Nucleus accumbens (tissue), 56 donors: ENCODE data around the gene FHDC1.

Experiments used
- DNase-seq, 56 donors: peaks; one replicate each; lab custom pipeline; 2025; lab: John Stamatoyannopoulos, UW

Gene FHDC1

GRCh38 chr4:152956650-152957436, 20.7 kb downstream of the FHDC1 start:
- DNase-seq: no peak

DNA sequence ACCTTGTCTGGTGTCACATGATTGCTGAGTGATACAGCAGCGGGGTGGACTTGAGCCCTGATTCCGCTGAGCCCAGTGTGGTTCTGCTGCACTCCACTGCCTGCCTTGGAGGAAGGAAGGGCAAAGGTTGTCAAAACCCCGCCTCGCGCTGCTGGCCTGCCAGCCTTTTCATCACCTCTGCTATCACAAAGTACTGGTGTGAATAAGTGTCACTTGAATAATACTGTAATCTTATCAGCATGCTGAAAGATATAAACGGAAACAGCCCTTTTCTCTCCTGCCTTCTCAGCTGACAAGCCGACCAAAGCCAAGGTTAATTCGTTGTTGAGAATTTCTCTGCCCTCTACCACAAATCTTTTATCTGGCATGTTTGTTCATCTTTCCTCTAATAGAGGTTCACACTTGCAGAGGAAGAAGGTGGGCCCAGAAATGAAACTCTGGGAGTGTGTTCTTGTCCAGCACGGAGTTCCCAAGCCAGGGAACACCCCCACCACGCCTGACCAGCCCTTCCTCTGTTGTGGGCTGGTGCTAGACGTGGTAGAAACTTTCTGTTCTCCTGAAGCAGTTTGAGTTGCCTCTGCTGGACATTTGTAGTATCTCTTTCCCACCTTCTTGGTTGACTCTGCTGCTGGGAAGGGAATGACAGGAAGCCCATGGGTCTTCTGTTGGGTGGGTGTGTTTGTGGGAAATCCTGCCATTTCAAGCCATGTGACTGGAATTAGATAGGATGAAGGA, 21.5 kb downstream of the FHDC1 start:
- no peak for DNase-seq

- DNase-seq: no peak
Measured at GRCh38 chr4:152959080-152959479, 23.0 kb downstream of the FHDC1 start.

DNA sequence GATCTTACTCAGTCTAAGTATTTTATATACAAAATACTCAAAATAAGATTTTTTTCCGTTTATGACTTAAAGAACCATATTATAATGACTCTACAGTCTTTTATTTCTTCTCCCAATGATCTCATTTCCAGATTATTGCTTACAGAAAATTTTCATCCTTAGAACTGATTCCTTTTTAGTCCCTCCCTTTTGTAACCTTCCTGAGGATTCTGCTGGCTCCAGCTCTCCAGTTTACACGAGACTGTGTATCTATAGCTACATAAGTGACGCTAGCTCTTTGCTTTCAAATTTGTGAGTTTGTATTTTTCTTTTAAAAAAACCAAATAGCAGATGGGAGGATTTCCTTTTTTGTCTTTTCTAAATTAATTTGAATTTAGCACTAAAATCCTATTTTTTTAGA, 24.0 kb downstream of the FHDC1 start:
- DNase-seq: no peak

DNA sequence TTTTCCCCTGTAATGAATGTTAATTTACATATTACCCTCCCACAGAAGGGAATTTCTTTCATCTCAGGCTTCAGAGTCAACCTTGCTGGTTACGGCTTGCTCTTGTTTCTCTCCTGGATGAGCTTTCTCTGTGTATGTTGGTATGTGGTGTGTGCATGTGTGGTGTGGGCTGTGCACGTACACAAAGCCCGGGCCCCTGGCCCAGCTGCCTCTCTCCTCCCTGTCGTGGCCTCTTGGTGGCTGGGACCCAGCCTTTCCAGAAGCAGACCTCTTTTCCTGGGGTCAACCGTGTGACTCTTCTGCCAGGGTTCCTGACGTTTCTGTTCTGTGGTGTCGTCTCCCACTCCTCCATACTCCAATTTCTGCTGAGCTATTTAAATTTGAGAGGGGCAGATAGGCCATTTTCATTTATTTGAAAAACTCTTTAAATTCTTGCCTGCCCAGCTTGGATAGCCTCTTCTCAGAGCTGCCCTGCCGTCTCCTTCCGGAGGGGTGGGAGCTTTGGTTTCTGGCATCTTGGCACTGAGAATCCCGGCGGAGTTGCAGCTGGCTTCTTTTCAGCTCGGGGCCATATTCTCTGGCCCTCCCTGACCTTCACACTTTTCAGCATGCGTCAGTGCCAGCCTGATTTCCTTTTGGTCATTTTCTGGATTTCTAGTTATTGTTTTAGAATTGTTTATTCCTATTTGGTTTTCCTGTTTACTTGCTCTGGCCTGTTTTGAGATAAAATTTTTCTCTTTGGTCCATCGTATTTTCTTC, 25.1 kb downstream of the FHDC1 start:
- DNase-seq: no peak

DNA sequence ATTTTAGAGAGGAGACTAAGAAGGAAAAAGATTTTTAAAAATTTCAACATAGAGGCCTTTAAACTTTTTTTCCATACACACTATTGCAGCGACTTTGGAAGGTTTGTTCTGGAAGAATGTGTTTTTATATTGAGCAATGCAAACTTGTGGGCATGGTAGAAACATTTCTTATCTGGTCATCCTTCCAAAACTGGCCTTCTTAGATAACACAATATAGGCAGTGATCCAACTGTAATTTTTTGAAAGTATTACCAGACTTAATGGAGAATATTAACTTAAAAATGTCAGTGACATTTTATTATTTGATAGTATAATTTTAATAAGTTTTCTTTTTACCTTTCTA, 25.6 kb downstream of the FHDC1 start:
- DNase-seq: no peak

DNA sequence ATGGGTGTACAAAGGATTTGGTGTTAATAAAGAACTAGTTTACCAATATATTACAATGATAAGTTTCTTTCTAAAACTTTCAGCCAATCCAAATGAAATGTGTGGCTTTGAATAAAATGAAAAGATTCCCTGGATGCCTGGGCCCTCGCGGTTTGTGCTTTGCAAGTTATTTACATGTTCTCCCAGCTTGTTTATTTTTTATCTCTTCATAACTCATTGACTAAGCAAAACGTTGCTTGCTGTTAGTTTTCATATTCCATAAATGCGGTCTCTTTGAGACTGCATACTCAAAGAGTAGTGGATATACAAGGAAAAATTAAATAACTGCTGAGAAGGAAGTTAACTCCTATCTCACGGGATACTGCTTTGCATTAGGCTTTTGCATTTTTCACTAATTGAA, 26.0 kb downstream of the FHDC1 start:
- DNase-seq: no peak

DNA sequence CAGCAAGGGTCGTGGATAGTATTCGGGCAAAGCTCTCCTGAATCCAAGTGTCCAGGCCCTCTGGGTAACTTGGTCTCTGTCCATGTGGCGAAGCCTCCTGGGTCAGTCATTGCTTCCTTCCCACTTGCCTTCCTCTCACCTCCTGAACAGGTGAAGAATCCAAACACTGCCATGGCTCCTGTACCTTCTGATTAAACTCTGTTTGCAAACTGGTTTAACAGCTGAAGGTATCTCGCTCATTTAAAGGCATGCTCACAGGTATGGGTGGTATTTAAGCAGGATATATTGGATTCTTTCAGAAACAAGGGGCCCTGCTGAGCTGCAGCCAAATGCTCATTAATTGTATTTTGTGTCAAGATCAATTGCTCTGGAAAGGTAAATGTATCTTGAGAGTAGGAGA, 28.2 kb downstream of the FHDC1 start:
- DNase-seq: no peak

- no peak for DNase-seq
Measured at GRCh38 chr4:152965611-152966010, 29.5 kb downstream of the FHDC1 start.

DNA sequence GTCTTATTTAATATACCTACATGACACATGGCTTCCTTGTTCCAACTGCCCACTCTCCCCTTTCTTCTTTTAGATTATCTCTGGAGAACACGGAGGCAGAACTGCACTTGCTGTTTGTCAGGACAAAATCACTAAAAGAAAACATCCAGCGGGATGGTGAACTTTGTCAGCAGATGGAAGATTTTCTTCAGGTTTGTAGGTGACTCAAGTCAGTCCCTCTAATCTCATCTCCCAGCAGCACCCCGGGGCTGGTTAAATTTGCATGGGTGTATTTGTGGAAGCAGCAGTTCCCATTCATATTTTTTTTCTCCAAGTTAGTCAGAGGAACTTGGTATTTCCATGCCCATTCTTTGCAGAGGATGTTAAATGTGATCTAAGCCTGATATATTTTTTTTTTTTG, 31.8 kb downstream of the FHDC1 start:
- DNase-seq: peak in 6 of 56 donors; percentile 9 to 36 (median 16)

DNA sequence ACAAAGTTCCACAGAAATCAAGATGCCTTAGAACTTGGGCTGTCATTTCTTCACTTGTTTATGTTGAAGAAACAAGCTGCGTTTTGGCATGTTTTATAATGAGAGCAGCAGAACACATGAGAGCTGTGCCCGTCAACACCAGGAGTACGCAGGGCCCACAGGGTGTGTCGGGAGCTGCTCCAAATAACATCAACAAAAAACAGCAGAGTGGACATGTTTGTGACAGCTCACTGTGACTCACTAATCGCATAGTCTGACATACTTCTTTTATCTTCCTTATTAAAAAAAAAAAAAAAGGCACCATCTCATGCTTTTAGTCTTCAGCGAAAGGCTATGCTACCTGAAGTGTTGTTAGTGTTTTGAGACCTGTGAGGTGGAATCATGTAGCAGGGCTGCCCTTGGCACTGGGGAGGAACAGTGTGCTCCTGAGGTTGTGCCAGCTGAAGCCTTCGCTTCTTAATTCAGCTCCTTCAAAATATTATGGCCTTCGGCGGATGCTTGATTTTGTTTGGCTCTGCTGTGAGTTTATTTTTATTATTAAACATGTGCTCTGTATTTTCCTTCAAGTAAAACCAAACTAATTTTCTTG, 32.8 kb downstream of the FHDC1 start:
- no peak for DNase-seq

- no peak for DNase-seq
Measured at GRCh38 chr4:152970102-152970820, 34.1 kb downstream of the FHDC1 start.

DNA sequence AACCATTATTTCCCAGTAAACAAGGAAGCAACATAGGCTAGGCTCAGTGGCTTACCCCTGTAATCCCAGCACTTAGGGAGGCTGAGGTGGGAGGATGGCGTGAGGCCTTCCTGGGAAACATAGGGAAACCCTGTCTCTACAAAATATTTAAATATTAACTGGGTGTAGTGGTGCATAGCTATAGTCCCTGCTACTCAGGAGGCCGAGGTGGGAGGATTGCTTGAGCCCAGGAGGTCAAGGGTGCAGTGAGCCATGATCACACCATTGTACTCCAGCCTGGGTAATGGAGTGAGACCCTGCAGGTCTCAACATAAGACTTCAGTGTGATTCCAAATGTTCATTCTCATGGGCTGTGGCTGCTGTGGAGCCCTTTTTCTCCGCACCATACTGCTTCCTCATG, 34.9 kb downstream of the FHDC1 start:
- no peak for DNase-seq

- no peak for DNase-seq
Measured at GRCh38 chr4:152972821-152973628, 36.9 kb downstream of the FHDC1 start.

- DNase-seq: peak in 5 of 56 donors; percentile 7 to 32 (median 12)
Measured at GRCh38 chr4:152973629-152974467, 37.7 kb downstream of the FHDC1 start.

GRCh38 chr4:152974468-152975379, 38.6 kb downstream of the FHDC1 start:
- no peak for DNase-seq

DNA sequence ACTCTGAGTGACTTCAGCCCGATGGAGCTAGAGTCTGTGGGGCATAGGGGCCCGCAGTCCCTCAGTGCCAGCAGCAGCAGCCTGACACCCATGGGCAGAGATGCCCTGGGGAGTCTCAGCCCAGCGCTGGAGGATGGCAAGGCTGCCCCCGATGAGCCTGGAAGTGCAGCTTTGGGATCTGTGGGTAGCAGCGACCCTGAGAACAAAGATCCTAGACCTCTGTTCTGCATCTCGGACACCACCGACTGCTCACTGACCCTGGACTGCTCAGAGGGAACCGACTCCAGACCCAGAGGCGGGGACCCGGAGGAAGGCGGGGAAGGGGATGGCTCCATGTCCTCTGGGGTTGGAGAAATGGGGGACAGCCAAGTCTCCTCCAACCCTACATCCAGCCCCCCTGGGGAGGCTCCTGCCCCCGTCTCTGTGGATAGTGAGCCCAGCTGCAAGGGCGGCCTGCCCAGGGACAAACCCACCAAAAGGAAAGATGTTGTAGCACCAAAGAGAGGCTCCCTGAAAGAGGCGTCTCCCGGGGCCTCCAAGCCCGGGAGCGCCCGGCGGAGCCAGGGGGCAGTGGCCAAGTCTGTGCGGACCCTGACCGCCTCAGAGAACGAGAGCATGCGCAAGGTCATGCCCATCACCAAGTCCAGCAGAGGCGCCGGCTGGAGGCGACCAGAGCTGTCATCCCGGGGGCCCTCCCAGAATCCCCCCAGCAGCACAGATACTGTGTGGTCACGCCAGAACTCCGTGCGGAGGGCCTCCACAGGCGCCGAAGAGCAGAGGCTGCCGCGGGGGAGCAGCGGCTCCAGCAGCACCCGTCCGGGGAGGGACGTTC, 39.5 kb downstream of the FHDC1 start:
- DNase-seq: no peak
